Left lung (tissue), 10 donors: ENCODE results near the gene ITLN1. TPM values are rescaled to one million over a fixed set of nuclear protein-coding genes. Genes with fewer than 3 reads are reported as not detected.
A peak's percentile ranks its signal among the peaks of the same experiment; 100 is the strongest.

ENCODE experiments used
- ATAC-seq: fragments of 200-7000 bp; cut with Tn5 transposase; one replicate; pipeline ENCODE4 v1.9.1; 2020; ENCODE audit warnings: moderate library complexity
- DNase-seq, 4 donors: peaks; one replicate each; pipeline ENCODE4 v3.0.0-alpha.2; 2013 to 2020
- H3K27ac ChIP-seq, 2 donors: fragments of 200-600 bp; sonication (generic) in 1 of 2; one replicate each; pipeline versions ENCODE4 v1.5.0 to v1.8.0; 2020 to 2021
- H3K27me3 ChIP-seq, 2 donors: fragments of 200-600 bp; sonication (generic) in 1 of 2; one replicate each; pipeline versions ENCODE4 v1.5.0 to v1.8.0; 2020 to 2021
- H3K36me3 ChIP-seq, 2 donors: fragments of 200-600 bp; sonication (generic) in 1 of 2; one replicate each; pipeline versions ENCODE4 v1.5.0 to v1.8.0; 2020 to 2021
- H3K4me1 ChIP-seq, 2 donors: fragments of 200-600 bp; one replicate each; pipeline ENCODE4 v1.8.0; 2021
- H3K4me3 ChIP-seq, 2 donors: fragments of 200-600 bp; sonication (generic) in 1 of 2; one replicate each; pipeline versions ENCODE4 v1.5.0 to v1.8.0; 2020 to 2021; ENCODE audit warnings: mild to moderate bottlenecking in 1 of 2
- H3K9me3 ChIP-seq, 2 donors: fragments of 200-600 bp; sonication (generic) in 1 of 2; one replicate each; pipeline versions ENCODE4 v1.5.0 to v1.8.0; 2020 to 2021
- intact Hi-C, 2 donors: fragments of 100-400 bp; cut with DNase I; formaldehyde crosslinking; loops; one replicate each; pipeline versions ENCODE4 v1.11.2 to v1.14.2; 2022
- polyA plus RNA-seq, 6 donors: library from polyadenylated mRNA; unstranded; fragments of 120-200 nt; gene quantifications; one replicate each; pipeline ENCODE4 v1.2.1, GENCODE V29; 2013; ENCODE audit not compliant: insufficient read length in 6 of 6
- total RNA-seq, 2 donors: library from RNA; stranded (reverse); fragmentation: NEBNext Ultra II Directional; extraction: Animal tissue kit (Norgen Biotek cat#: 25700); gene quantifications; one replicate each; pipeline ENCODE4 v1.2.1, GENCODE V29; 2021
- TF ChIP-seq, protein P1 (sequence below), 2 donors: fragments of 200-600 bp; sonication (generic) in 1 of 2; IDR thresholded peaks; one replicate each; pipeline versions ENCODE4 v1.5.0 to v1.8.0; 2021; ENCODE audit warnings: antibody characterized with exemption in 2 of 2
- donor health status: DM: no; HTN: yes; CAD: no.
- donor health status: DM: no; HTN: no; CAD: no.

The ITLN1 gene
- total and polyA plus RNA-seq, 8 donors, result 0.27 to 3.3 (median 0.74) TPM

DNA sequence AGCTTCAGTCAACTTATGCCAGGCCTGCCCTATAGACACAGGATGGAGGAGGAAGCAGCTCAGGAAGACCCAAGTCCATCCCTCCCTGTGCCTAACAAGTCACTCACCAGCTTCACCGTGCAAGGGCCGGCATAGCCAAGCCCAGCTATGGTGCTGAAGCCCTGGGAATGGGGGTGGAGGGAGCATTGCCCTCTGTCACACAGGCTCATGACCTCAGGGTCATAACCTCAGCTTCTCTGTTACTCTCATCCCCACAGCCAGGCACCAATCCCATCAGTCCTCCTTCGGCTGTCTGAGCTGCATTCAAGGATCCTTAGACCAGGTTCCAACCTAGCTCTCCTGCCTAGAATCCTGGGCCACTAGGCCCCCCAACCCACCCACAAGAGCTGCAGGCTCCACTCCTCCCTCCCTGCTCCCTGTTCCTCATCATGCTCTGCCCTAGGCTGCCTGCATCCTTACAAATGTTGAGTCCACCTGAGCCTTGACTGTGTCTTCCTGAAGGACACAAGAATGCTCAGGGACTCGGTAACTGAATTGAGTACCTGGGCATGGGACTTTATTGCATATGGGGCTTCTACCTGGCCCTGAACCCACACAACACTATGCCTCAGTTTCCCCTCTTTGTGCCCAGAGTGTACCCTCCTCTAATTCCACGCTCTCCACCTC, 24.0 kb downstream of the ITLN1 start:
- intact Hi-C loops, result no loop called here
- DNase-seq (no peak), ATAC-seq (no peak)
- H3K27ac ChIP-seq, result no peak overlapping the region
- TF ChIP-seq, protein P1, sequence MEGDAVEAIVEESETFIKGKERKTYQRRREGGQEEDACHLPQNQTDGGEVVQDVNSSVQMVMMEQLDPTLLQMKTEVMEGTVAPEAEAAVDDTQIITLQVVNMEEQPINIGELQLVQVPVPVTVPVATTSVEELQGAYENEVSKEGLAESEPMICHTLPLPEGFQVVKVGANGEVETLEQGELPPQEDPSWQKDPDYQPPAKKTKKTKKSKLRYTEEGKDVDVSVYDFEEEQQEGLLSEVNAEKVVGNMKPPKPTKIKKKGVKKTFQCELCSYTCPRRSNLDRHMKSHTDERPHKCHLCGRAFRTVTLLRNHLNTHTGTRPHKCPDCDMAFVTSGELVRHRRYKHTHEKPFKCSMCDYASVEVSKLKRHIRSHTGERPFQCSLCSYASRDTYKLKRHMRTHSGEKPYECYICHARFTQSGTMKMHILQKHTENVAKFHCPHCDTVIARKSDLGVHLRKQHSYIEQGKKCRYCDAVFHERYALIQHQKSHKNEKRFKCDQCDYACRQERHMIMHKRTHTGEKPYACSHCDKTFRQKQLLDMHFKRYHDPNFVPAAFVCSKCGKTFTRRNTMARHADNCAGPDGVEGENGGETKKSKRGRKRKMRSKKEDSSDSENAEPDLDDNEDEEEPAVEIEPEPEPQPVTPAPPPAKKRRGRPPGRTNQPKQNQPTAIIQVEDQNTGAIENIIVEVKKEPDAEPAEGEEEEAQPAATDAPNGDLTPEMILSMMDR (IDR thresholded peaks at IDR 0.05), result no peak
- H3K27me3 ChIP-seq, result peaks cover 0 to 13% of the 10 kb centered on the region in 2 donors
- H3K36me3 ChIP-seq, result no peaks in the 10 kb centered on the region
- H3K9me3 ChIP-seq, result no peaks in the 10 kb centered on the region
- no peak overlapping the region for H3K4me3 ChIP-seq
- H3K4me1 ChIP-seq, result peaks cover 0 to 56% of the 10 kb centered on the region in 2 donors

DNA sequence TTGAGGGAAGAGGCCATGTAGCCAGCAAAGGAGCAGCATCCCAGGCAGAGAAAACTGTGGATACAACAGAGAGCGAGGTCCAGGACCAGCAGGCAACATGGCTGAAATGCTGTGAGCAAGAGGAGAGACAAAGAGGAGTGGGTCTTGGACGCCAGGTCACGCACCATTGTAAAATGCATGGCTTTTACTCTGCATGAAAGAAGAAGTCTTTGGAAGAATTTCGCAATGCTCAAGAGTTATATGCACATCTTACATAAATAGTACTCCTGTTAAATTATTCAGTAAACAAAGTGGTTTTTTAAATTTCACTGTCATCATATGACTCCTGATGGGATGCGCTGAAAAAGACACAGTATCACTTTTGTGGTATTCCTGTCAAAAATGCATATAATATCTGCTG, 25.8 kb downstream of the ITLN1 start:
- ATAC-seq (no peak), DNase-seq (no peak)
- Histone ChIP-seq H3K9me3 (no peaks in the 10 kb centered on the region), H3K4me1 (peaks cover 0 to 58% of the 10 kb centered on the region in 2 donors), H3K27me3 (peaks cover 0 to 13% of the 10 kb centered on the region in 2 donors), H3K27ac (no peak overlapping the region), H3K4me3 (no peak overlapping the region), H3K36me3 (no peaks in the 10 kb centered on the region)
- TF ChIP-seq, protein P1 (IDR thresholded peaks at IDR 0.05), result no peak
- intact Hi-C loops, result no loop called here

DNA sequence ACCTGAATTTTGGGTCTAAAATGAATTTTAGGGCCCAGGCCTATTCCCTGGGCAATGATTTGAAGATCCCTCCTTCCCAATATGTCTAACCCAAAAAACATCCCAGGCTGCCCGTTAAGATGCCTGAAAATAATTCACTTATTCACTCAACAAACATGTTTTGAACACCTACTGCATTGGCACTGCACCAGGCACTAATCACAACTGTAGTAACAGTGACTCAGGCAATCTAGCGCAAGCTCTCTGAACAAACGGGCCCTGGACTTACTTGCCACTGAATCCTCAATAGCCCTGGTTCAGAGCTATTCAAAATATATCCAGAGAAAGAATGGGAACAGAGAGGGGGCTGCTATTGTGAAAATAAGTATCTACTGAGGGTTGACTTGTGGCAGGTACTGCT, 26.5 kb downstream of the ITLN1 start:
- H3K27ac ChIP-seq, result no peak overlapping the region
- no peaks in the 10 kb centered on the region for H3K36me3 ChIP-seq
- peaks cover 0 to 13% of the 10 kb centered on the region in 2 donors for H3K27me3 ChIP-seq
- intact Hi-C loops, result no loop called here
- peaks cover 0 to 52% of the 10 kb centered on the region in 2 donors for H3K4me1 ChIP-seq
- no peaks in the 10 kb centered on the region for H3K9me3 ChIP-seq
- TF ChIP-seq, protein P1 (IDR thresholded peaks at IDR 0.05), result no peak
- DNase-seq, result no peak
- no peak overlapping the region for H3K4me3 ChIP-seq
- no peak for ATAC-seq

DNA sequence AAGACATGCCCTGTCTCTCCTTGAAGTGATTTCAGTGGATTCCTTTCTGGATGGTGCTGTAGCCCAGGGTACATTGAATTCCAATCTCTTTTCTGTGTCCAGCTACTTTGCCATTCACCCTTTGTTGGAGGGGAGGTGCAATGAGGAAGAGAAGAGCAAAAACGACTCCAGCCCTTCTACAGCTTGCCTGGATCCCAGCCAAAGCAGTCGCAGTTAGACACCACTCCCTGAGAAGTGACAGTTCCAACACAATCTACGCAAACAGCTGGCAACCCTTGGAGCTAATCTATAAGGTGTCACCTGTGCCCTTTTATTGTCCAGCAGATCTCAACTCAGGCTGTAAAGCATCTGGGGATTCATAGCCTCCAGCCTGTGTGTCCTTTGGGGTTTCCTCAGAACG, 26.9 kb downstream of the ITLN1 start:
- H3K36me3 ChIP-seq, result no peaks in the 10 kb centered on the region
- peaks cover 0 to 13% of the 10 kb centered on the region in 2 donors for H3K27me3 ChIP-seq
- intact Hi-C loops, result no loop called here
- no peak for ATAC-seq
- no peaks in the 10 kb centered on the region for H3K9me3 ChIP-seq
- no peak overlapping the region for H3K27ac ChIP-seq
- peaks cover 0 to 48% of the 10 kb centered on the region in 2 donors for H3K4me1 ChIP-seq
- DNase-seq, result peak in 1 of 4 donors; percentile 41
- H3K4me3 ChIP-seq, result no peak overlapping the region
- TF ChIP-seq, protein P1 (IDR thresholded peaks at IDR 0.05), result no peak

DNA sequence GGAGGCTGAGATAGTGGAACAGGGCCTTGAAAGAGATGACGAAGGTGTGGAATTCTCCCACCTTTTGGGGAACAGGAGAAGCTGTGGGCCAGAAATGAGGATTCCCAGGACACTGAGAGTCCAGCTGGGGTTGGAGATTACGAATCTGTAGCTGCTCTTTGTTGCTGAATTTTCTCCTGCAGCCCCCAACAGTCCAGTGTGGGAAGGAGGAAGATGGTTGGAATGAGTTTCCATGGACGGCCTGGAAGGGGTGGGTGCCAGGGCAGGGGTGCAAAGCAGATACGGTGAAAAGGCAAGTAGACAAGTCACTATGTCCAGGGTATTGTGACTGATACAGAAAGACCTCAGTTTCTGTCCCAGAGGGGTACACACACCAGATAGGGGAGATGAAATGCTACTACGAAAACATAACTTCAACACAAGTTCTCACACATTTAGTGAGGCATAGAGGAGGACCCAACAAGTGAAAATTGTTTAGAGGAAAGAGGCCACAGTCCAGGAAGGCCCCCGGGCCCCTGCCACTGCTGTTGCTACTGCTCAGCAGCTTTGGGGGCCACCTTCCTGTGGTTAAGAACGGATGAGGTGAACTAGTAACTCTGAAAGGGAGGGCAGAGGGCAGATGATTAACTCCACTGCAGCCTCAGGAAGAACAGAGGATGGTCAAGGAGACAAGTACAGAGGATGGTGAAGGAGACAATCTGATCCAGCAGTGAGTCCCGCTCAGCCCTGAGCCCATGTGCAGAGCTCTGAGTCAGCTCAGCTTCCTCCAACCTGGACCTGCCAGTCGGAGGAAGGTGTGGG, 29.6 kb downstream of the ITLN1 start:
- Histone ChIP-seq H3K27ac (no peak overlapping the region), H3K27me3 (no peaks in the 10 kb centered on the region), H3K4me1 (peaks cover 0 to 24% of the 10 kb centered on the region in 2 donors), H3K4me3 (no peak overlapping the region), H3K9me3 (peaks cover 0 to 4% of the 10 kb centered on the region in 2 donors), H3K36me3 (no peaks in the 10 kb centered on the region)
- TF ChIP-seq, protein P1 (IDR thresholded peaks at IDR 0.05), result no peak
- ATAC-seq, result no peak
- no peak for DNase-seq
- intact Hi-C loops, result no loop called here
